HG03175 (cell line): ENCODE measurements around the gene LRRC15.

Source experiments
- ATAC-seq: cut with Tn5 transposase; IDR thresholded peaks from one replicate; pipeline ENCODE4 v1.9.1; 2021; ENCODE audit warnings: mild to moderate bottlenecking, moderate library complexity; ENCODE audit not compliant: unreplicated experiment

The LRRC15 gene

GRCh38 chr3:194336601-194337355, 32.8 kb downstream of the LRRC15 start:
- ATAC-seq = no peak

GRCh38 chr3:194333981-194334320, 35.6 kb downstream of the LRRC15 start:
- ATAC-seq = no peak

DNA sequence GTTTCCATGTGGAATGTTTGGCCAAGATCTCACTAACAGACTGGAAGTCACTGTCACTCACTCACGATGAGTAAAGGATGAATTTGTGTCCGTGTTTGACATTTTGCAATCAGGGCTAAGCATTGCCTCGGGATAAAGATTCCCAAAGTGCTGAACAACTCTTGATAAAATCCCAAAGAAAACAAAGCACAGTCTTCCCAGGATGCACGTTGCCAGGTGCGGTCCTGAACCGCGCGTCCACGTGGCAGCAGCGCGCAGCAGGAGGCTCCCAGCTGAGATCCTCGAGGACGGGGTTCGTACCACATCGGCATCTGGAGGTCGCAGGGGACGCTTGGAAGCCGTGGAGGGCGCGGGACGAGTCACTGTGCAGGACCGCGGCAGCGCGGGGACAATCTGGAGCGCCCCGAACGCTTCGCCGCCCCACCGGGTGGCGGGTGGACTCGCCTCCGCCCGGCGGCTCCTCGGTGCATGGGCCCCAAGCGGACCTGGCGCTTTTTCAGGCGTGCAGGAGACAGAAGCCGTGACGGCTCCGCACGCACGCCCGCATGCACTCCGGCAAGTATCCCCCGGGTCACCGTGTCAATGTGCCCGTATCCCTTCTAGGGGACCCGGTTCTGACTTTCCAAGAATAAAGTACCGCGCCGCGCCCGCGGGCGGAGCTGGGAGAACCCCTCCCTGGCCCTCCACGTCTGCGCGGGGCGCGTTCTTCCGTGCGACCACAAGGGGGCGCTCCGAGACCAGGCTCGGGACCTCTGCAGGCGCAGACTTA, 36.1 kb downstream of the LRRC15 start:
- ATAC-seq = peak; percentile 89

DNA sequence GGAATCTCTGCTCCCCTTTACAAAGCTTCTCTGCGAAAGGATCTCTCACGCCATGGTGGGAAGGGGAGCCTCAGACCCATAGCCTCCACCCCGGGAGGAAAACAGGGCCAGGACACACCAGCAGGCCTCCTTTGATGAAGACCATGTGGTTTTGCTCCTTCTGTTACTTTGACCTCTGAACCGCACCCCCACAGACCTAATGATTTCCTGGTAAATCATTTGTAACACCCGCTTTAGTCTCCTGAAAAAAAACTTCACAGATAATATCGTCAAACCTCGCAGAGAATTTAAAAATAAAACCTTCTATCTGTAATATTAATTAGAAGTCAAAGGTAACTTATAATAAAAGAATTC, 36.7 kb downstream of the LRRC15 start:
- no peak for ATAC-seq

- no peak for ATAC-seq
These were observed 39.0 kb downstream of the LRRC15 start for GRCh38 chr3:194330579-194330978.

GRCh38 chr3:194330160-194330559, 39.4 kb downstream of the LRRC15 start:
- no peak for ATAC-seq

DNA sequence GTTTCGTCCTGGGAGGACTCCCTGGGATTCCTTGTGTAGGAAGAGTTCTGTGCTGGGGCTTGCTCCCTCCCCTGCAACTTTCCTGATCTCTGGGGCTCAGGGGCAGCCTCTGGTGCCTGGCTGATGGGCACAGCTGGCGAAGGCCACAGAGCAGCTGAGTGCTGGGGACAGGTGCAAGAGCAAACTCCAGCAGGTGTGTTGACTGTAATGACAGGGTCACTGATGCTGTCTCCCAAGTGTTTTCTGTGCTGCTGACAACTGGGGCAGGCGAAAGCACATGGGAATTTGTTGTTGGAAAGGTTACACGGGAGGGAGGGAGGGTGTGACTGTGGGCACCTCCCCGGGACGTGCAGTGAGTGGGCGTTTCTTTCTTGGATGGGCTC, 40.0 kb downstream of the LRRC15 start:
- no peak for ATAC-seq

GRCh38 chr3:194328942-194329582, 40.5 kb downstream of the LRRC15 start:
- ATAC-seq = no peak

GRCh38 chr3:194328053-194328657, 41.4 kb downstream of the LRRC15 start:
- ATAC-seq = no peak

DNA sequence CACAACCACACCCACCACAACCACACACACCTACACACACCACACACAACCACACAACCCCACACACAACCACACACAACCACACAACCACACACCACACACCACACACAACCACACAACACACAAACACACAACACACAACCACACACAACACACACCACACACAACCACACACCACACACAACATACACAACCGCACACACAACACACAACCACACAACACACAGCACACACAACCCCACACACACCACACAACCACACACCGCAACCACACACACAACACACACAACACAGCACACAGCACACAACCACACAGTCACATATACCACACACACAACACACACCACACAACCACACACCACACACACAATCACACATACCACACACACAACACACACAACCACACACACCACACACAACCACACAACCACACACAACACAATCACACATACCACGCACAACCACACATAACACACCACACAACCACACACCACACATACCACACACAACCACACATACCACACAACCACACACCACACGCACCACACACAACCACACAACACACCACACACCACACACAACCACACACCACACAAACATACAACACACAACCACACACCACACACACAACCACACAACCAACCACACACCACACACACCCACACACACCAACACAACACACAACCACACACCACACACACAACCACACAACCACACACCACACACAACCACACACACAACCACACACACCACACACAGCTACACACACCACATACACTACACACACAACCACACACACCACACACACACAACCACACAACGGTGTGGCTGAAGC, 42.1 kb downstream of the LRRC15 start:
- no peak for ATAC-seq

- ATAC-seq = no peak
These were observed 42.6 kb downstream of the LRRC15 start for GRCh38 chr3:194326968-194327217.

DNA sequence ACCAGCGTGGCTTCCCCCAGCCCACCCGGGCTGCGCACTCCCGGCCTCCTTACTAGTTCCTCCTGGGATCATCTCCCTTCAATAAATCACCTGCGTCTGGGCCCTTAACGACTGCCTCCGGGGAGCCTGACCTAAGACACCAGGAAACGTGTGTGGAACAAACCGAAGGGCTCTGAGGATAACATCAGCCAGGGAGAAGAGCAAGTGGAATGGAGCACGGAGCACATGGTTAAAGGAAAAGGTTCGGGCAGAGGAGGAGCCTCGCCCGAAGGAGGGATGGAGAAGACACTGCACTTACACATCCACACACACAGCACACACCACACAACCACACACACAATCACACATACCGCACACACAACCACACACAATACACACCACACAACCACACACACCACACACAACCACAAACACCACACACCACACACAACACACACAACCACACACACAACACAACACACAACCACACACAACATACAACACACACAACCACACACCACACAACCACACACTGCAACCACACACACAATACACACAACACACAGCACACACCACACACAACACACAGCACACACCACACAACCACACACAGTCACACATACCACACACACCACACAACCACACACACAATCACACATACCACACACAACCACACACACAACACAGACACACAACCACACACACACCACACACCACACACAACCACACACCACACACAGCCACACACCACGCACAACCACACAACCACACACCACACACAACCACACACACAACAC, 43.2 kb downstream of the LRRC15 start:
- no peak for ATAC-seq

- no peak for ATAC-seq
These were observed 44.0 kb downstream of the LRRC15 start for GRCh38 chr3:194325424-194326153.

DNA sequence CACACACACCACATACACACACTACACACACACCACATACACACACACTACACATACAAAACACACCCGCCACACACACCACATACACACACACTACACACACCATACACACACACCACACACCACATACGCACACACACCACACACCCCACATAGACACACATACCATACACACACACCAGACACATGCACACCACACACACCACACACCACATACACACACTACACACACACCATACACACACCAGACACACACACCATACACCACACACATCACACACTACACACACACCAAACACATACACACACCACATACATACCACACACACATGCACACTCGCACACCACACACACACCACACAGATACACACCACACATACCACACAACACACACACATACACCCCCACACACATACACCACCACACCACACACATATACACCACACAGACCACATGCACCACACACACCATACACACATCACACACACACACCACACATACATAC, 44.7 kb downstream of the LRRC15 start:
- ATAC-seq = no peak

DNA sequence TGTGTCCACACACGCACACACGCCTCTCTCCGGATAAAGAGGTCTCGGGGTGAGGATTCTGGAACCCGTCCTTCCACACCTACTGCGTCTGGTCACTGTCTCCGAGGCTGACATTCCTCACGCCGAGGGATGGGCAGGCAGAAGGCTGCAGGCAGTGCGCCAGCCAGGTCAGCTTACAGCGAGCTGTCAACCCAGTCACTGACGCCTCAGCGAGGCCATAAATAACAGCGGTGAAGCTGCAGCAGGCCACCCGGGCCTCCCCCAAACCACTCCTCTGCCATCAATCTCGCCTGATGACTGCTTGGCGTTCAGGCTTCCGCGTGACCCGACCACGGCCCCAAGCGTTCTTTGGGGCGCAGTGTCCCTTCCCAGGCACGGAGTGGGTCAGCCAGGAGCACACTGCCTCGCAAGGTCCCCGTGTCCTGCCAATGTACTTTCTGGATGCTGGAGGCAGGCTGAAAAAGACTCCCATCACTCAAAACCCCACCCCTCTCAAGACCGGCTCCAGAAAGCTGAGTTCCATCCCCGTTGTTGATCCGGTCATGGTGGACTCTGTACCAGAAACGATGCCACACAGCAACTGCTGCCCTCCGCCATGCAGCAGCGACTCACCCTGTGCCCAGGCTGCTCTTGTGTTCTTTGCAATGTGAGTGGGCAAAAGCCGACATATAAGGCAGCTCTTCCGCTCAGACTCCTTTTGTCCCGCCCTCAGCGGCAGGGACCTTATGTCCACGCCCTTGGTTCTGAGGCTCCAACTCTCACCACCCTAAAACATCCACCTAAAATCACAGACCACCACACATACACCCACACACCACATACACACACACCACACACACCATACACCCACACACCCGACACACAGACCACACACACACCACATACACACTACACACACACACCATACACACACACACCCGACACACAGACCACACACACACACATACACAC, 45.5 kb downstream of the LRRC15 start:
- ATAC-seq = peak; percentile 76

- ATAC-seq = no peak
These were observed 46.8 kb downstream of the LRRC15 start for GRCh38 chr3:194322678-194323211.

- no peak for ATAC-seq
These were observed 47.6 kb downstream of the LRRC15 start for GRCh38 chr3:194321693-194322640.
